HEK293 (cell line): ENCODE measurements around the gene TLK1.

Experiments
- CTCF ChIP-seq: fragments of 450-650 bp; formaldehyde crosslinking; IDR thresholded peaks from 2 replicates; pipeline ENCODE4 v1.5.1; 2016; ENCODE audit warnings: missing biosample characterization, missing genetic modification characterization
- ELK4 ChIP-seq: IDR thresholded peaks from 2 replicates; pipeline ENCODE4 v1.6.1; 2011; ENCODE audit warnings: mild to moderate bottlenecking, low read depth, low read length, borderline replicate concordance
- KLF16 ChIP-seq: fragments of 450-650 bp; formaldehyde crosslinking; IDR thresholded peaks from 2 replicates; pipeline ENCODE4 v1.5.1; 2017; ENCODE audit warnings: missing biosample characterization, missing genetic modification characterization
- ZNF174 ChIP-seq: fragments of 450-650 bp; formaldehyde crosslinking; IDR thresholded peaks from 2 replicates; pipeline ENCODE4 v1.5.0; 2017; ENCODE audit warnings: missing biosample characterization, mild to moderate bottlenecking, missing genetic modification characterization
- ZNF302 ChIP-seq: fragments of 450-650 bp; formaldehyde crosslinking; IDR thresholded peaks from 2 replicates; pipeline ENCODE4 v1.5.1; 2016; ENCODE audit warnings: missing biosample characterization, missing genetic modification characterization, low read depth
- ZNF354C ChIP-seq: fragments of 450-650 bp; formaldehyde crosslinking; IDR thresholded peaks from 2 replicates; pipeline ENCODE4 v1.5.1; 2016; ENCODE audit warnings: missing biosample characterization, missing genetic modification characterization, low read depth, borderline replicate concordance
- ZNF366 ChIP-seq: fragments of 450-650 bp; formaldehyde crosslinking; conservative IDR thresholded peaks from 2 replicates; pipeline ENCODE4 v1.5.1; 2016; ENCODE audit warnings: missing biosample characterization, missing genetic modification characterization
- ZNF404 ChIP-seq: fragments of 450-650 bp; formaldehyde crosslinking; IDR thresholded peaks from 2 replicates; pipeline ENCODE4 v1.5.1; 2017; ENCODE audit warnings: missing biosample characterization, missing genetic modification characterization
- ZNF610 ChIP-seq: fragments of 450-650 bp; formaldehyde crosslinking; IDR thresholded peaks from 2 replicates; pipeline ENCODE4 v1.5.1; 2016; ENCODE audit warnings: missing biosample characterization, missing genetic modification characterization, borderline replicate concordance
- ZNF768 ChIP-seq: fragments of 450-650 bp; formaldehyde crosslinking; IDR thresholded peaks from 2 replicates; pipeline ENCODE4 v1.5.1; 2018; ENCODE audit warnings: missing biosample characterization, mild to moderate bottlenecking, missing genetic modification characterization
- TF ChIP-seq, protein P1 (sequence below): fragments of 450-650 bp; formaldehyde crosslinking; IDR thresholded peaks from 2 replicates; pipeline ENCODE4 v1.5.1; 2016; ENCODE audit warnings: missing biosample characterization, missing genetic modification characterization

DNA sequence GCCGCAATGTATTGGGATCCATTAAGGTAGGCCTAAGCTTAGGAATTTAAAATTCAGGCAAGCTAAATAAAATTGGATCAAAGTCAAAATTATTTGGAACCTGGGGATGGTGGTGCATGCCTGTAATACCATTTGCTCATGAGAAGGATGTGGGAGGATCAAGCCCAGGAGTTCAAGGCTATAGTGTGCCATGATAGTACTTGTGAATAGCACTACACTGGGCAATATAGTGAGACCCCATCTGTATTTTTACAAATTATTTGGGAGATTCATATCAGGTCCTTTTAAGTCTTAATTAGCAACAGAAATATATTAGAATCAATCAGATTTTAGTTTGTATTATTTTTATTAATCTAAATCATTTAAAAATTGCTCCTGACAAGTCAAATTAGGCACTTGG is 39.8 kb upstream of the TLK1 start:
- no peak for TF ChIP-seq CTCF (tag by site-specific recombination)
- no peak for TF ChIP-seq KLF16 (tag by site-specific recombination)
- no peak for TF ChIP-seq ZNF302 (tag by site-specific recombination)
- TF ChIP-seq ZNF174 (tag by site-specific recombination), result no peak
- TF ChIP-seq ELK4, result no peak
- TF ChIP-seq, protein P1, sequence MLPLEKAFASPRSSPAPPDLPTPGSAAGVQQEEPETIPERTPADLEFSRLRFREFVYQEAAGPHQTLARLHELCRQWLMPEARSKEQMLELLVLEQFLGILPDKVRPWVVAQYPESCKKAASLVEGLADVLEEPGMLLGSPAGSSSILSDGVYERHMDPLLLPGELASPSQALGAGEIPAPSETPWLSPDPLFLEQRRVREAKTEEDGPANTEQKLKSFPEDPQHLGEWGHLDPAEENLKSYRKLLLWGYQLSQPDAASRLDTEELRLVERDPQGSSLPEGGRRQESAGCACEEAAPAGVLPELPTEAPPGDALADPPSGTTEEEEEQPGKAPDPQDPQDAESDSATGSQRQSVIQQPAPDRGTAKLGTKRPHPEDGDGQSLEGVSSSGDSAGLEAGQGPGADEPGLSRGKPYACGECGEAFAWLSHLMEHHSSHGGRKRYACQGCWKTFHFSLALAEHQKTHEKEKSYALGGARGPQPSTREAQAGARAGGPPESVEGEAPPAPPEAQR (tag by site-specific recombination), result no peak
- TF ChIP-seq ZNF610 (tag by site-specific recombination), result no peak
- no peak for TF ChIP-seq ZNF768 (tag by site-specific recombination)
- no peak for TF ChIP-seq ZNF354C (tag by site-specific recombination)
- TF ChIP-seq ZNF404 (tag by site-specific recombination), result no peak
- TF ChIP-seq ZNF366 (tag by site-specific recombination), result no peak
